ENCODE measurements around the gene RYR1.
A peak's percentile ranks its signal among the peaks of the same experiment; 100 is the strongest.

RYR1 gene

DNA sequence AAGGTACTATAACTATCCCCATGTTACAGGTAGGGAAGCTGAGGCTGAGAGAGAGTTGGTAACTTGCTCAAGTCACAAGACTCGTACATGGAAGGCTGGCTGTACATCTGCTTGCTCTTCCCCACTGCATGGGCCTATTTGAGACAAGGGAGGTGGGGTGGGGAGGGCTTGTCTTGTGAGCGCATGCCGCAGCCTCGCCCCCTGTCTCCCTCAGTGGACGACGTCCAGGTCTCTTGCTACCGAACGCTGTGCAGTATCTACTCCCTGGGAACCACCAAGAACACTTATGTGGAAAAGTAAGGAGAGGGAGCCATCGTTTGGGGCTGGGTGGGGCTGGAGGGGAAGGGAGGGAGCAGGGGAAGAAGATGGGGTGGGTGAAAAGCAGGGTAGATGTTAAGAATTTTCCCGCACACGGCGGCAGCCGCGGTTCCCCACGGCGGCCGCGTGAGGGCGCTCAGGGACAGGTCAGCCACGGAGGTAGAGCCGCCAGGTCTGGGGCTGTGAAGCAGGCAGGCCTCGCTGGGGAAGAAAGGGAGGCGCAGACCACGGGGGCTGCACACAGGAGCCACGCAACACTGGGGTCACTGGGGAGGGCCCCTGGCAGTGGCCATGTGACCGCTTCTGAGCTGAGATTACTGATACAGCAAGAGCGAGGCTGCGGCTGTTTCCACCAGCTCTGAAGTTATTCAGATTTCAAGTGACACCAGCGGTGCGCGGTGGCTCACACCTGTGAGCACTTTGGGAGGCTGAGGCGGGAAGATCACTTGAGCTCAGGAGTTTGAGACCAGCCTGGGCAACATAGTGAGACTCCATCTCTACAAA lies 81.5 kb downstream of the RYR1 start (continued):
- TF ChIP-seq ZNF423 (tag by site-specific recombination; IDR thresholded peaks at IDR 0.05) (no peak), ZBTB48 (tag by site-specific recombination; IDR thresholded peaks at IDR 0.05) (no peak; the same call in 1 of the 2 replicates), ZNF211 (tag by site-specific recombination; IDR thresholded peaks at IDR 0.05; ENCODE audit: low read depth) (no peak), ZSCAN23 (tag by site-specific recombination; IDR thresholded peaks at IDR 0.05) (no peak), ZNF37A (tag by site-specific recombination; IDR thresholded peaks at IDR 0.05) (no peak), ZNF10 (tag by site-specific recombination; IDR thresholded peaks at IDR 0.05) (peak; percentile 40; the same call in 1 of the 2 replicates), ZNF785 (tag by site-specific recombination; IDR thresholded peaks at IDR 0.05) (no peak), ZNF335 (tag by site-specific recombination; conservative IDR thresholded peaks at IDR 0.05) (no peak), GFI1B (tag by site-specific recombination; IDR thresholded peaks at IDR 0.05) (no peak), ZBTB17 (tag by site-specific recombination; IDR thresholded peaks at IDR 0.05) (peak; percentile 57), ZNF707 (tag by site-specific recombination; IDR thresholded peaks at IDR 0.05) (no peak), ZFP3 (tag by site-specific recombination; IDR thresholded peaks at IDR 0.05; ENCODE audit: low read depth) (no peak), ZNF394 (tag by site-specific recombination; IDR thresholded peaks at IDR 0.05; ENCODE audit: borderline replicate concordance) (0 out of 2 replicates have a peak, but pooled peaks have one; percentile 51), KLF7 (tag by site-specific recombination; IDR thresholded peaks at IDR 0.05; ENCODE audit: borderline replicate concordance) (0 out of 2 replicates have a peak, but pooled peaks have one; percentile 52), ZNF670 (tag by site-specific recombination; IDR thresholded peaks at IDR 0.05; ENCODE audit: low read depth) (no peak), OVOL3 (tag by site-specific recombination; IDR thresholded peaks at IDR 0.05) (no peak), SP3 (tag by site-specific recombination; IDR thresholded peaks at IDR 0.05) (peak; percentile 35; the same call in 1 of the 2 replicates), ZNF121 (tag by site-specific recombination; IDR thresholded peaks at IDR 0.05) (peak; percentile 62; the same call in 1 of the 2 replicates), HOXA7 (CRISPR knock-in tag; IDR thresholded peaks at IDR 0.05; ENCODE audit: borderline replicate concordance) (no peak), ZNF501 (tag by site-specific recombination; IDR thresholded peaks at IDR 0.05) (peak; percentile 43; the same call in 1 of the 2 replicates), WT1 (tag by site-specific recombination; IDR thresholded peaks at IDR 0.05) (peak; percentile 62)
- TF ChIP-seq, protein P1, sequence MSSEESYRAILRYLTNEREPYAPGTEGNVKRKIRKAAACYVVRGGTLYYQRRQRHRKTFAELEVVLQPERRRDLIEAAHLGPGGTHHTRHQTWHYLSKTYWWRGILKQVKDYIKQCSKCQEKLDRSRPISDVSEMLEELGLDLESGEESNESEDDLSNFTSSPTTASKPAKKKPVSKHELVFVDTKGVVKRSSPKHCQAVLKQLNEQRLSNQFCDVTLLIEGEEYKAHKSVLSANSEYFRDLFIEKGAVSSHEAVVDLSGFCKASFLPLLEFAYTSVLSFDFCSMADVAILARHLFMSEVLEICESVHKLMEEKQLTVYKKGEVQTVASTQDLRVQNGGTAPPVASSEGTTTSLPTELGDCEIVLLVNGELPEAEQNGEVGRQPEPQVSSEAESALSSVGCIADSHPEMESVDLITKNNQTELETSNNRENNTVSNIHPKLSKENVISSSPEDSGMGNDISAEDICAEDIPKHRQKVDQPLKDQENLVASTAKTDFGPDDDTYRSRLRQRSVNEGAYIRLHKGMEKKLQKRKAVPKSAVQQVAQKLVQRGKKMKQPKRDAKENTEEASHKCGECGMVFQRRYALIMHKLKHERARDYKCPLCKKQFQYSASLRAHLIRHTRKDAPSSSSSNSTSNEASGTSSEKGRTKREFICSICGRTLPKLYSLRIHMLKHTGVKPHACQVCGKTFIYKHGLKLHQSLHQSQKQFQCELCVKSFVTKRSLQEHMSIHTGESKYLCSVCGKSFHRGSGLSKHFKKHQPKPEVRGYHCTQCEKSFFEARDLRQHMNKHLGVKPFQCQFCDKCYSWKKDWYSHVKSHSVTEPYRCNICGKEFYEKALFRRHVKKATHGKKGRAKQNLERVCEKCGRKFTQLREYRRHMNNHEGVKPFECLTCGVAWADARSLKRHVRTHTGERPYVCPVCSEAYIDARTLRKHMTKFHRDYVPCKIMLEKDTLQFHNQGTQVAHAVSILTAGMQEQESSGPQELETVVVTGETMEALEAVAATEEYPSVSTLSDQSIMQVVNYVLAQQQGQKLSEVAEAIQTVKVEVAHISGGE (tag by site-specific recombination; conservative IDR thresholded peaks at IDR 0.05; ENCODE audit: low read depth), result no peak
- TF ChIP-seq, protein P2, sequence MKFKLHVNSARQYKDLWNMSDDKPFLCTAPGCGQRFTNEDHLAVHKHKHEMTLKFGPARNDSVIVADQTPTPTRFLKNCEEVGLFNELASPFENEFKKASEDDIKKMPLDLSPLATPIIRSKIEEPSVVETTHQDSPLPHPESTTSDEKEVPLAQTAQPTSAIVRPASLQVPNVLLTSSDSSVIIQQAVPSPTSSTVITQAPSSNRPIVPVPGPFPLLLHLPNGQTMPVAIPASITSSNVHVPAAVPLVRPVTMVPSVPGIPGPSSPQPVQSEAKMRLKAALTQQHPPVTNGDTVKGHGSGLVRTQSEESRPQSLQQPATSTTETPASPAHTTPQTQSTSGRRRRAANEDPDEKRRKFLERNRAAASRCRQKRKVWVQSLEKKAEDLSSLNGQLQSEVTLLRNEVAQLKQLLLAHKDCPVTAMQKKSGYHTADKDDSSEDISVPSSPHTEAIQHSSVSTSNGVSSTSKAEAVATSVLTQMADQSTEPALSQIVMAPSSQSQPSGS (tag by site-specific recombination; IDR thresholded peaks at IDR 0.05; ENCODE audit: low read depth), result no peak
- TF ChIP-seq, protein P3, sequence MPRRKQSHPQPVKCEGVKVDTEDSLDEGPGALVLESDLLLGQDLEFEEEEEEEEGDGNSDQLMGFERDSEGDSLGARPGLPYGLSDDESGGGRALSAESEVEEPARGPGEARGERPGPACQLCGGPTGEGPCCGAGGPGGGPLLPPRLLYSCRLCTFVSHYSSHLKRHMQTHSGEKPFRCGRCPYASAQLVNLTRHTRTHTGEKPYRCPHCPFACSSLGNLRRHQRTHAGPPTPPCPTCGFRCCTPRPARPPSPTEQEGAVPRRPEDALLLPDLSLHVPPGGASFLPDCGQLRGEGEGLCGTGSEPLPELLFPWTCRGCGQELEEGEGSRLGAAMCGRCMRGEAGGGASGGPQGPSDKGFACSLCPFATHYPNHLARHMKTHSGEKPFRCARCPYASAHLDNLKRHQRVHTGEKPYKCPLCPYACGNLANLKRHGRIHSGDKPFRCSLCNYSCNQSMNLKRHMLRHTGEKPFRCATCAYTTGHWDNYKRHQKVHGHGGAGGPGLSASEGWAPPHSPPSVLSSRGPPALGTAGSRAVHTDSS (tag by site-specific recombination; IDR thresholded peaks at IDR 0.05), result no peak
- TF ChIP-seq, protein P4, sequence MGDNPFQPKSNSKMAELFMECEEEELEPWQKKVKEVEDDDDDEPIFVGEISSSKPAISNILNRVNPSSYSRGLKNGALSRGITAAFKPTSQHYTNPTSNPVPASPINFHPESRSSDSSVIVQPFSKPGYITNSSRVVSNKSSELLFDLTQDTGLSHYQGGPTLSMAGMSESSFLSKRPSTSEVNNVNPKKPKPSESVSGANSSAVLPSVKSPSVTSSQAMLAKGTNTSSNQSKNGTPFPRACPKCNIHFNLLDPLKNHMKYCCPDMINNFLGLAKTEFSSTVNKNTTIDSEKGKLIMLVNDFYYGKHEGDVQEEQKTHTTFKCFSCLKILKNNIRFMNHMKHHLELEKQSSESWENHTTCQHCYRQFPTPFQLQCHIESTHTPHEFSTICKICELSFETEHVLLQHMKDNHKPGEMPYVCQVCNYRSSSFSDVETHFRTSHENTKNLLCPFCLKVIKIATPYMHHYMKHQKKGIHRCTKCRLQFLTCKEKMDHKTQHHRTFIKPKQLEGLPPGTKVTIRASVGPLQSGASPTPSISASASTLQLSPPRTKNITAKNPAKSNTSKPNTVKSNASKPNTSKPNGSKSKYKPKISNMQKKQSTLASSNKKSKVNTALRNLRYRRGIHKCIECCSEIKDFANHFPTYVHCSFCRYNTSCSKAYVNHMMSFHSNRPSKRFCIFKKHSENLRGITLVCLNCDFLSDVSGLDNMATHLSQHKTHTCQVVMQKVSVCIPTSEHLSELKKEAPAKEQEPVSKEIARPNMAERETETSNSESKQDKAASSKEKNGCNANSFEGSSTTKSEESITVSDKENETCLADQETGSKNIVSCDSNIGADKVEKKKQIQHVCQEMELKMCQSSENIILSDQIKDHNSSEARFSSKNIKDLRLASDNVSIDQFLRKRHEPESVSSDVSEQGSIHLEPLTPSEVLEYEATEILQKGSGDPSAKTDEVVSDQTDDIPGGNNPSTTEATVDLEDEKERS (tag by site-specific recombination; IDR thresholded peaks at IDR 0.05), result no peak
- TF ChIP-seq, protein P5, sequence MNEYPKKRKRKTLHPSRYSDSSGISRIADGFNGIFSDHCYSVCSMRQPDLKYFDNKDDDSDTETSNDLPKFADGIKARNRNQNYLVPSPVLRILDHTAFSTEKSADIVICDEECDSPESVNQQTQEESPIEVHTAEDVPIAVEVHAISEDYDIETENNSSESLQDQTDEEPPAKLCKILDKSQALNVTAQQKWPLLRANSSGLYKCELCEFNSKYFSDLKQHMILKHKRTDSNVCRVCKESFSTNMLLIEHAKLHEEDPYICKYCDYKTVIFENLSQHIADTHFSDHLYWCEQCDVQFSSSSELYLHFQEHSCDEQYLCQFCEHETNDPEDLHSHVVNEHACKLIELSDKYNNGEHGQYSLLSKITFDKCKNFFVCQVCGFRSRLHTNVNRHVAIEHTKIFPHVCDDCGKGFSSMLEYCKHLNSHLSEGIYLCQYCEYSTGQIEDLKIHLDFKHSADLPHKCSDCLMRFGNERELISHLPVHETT (tag by site-specific recombination; IDR thresholded peaks at IDR 0.05), result no peak
- TF ChIP-seq, protein P6, sequence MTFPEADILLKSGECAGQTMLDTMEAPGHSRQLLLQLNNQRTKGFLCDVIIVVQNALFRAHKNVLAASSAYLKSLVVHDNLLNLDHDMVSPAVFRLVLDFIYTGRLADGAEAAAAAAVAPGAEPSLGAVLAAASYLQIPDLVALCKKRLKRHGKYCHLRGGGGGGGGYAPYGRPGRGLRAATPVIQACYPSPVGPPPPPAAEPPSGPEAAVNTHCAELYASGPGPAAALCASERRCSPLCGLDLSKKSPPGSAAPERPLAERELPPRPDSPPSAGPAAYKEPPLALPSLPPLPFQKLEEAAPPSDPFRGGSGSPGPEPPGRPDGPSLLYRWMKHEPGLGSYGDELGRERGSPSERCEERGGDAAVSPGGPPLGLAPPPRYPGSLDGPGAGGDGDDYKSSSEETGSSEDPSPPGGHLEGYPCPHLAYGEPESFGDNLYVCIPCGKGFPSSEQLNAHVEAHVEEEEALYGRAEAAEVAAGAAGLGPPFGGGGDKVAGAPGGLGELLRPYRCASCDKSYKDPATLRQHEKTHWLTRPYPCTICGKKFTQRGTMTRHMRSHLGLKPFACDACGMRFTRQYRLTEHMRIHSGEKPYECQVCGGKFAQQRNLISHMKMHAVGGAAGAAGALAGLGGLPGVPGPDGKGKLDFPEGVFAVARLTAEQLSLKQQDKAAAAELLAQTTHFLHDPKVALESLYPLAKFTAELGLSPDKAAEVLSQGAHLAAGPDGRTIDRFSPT (tag by site-specific recombination; IDR thresholded peaks at IDR 0.05), result no peak

Data from HEK293 (cell line).